ENCODE data around the gene MOV10L1. TPM values are rescaled to one million over a fixed set of nuclear protein-coding genes. Genes with fewer than 3 reads are reported as not detected.

MOV10L1 gene
- total and polyA plus RNA-seq, 2 donors (not counting 3 experiments of a cell fraction or from before 2014, with no cell fraction given) = 27.6 to 37.6 TPM

DNA sequence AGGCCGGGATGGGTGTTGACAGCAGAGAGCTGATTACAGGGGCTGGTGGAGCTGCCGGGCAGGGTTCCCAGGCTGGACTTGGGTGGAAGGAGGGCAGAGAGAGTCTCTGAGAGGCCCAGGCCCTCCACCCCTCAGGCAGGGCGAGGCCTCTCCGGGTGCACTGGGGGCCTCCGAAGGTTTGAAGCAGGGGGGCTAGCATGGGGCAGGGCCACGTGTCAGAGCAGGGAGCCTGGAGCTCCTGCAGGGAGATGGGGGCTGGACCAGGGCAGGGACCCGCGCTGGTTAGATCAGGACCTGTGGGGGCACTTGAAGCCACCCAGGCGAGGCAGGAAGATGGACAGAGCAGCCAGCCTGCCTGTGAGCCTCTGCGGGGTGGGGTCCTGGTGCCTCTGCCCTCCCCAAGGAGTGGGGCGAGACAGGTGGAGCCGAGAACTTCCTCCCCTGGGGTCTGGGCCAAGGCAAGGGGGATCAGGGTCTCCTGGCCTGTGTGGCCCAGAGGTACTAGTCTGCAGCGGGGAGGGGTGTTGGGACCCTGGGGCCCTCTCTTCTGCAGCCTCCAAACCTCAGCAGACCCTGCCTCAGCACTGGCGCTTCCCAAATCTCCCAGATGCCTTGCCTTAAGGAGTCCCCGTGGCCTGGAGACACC, 81.6 kb downstream of the MOV10L1 start:
- POLR2A ChIA-PET = no interaction called here
- CTCF ChIA-PET = interaction anchor here (1.0 to 1.1 kb wide), 2 partner anchors 23 to 241 kb away, joined by 3 to 4 read pairs; no protein-coding TSS in a partner anchor
- dilution Hi-C loops (cut with MboI; ENCODE audit: extremely low pct_ligation_motif_present, low sequenced_read_pairs) (no loop called here), intact Hi-C loops (cut with micrococcal nuclease) (no loop called here)
- TF ChIP-seq, protein P1, sequence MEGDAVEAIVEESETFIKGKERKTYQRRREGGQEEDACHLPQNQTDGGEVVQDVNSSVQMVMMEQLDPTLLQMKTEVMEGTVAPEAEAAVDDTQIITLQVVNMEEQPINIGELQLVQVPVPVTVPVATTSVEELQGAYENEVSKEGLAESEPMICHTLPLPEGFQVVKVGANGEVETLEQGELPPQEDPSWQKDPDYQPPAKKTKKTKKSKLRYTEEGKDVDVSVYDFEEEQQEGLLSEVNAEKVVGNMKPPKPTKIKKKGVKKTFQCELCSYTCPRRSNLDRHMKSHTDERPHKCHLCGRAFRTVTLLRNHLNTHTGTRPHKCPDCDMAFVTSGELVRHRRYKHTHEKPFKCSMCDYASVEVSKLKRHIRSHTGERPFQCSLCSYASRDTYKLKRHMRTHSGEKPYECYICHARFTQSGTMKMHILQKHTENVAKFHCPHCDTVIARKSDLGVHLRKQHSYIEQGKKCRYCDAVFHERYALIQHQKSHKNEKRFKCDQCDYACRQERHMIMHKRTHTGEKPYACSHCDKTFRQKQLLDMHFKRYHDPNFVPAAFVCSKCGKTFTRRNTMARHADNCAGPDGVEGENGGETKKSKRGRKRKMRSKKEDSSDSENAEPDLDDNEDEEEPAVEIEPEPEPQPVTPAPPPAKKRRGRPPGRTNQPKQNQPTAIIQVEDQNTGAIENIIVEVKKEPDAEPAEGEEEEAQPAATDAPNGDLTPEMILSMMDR (IDR thresholded peaks at IDR 0.05; ENCODE audit: extremely low read depth in 1 of 2, insufficient read depth in 1 of 2, low read depth in 1 of 2, low read length in 2 of 2) = no peak
- no peak for TF ChIP-seq POLR2A (IDR thresholded peaks at IDR 0.05; ENCODE audit: low read depth, low read length)
- no peak for TF ChIP-seq POLR2AphosphoS5 (IDR thresholded peaks at IDR 0.05; ENCODE audit: insufficient read depth, low read depth, low read length)
- no peak for TF ChIP-seq GATA2 (IDR thresholded peaks at IDR 0.05; ENCODE audit: insufficient read depth, insufficient read length, low read depth, low read length)
- TF ChIP-seq JUN (IDR thresholded peaks at IDR 0.05; ENCODE audit: borderline replicate concordance, insufficient read depth, insufficient read length, low read depth) = no peak
- TF ChIP-seq MYC (IDR thresholded peaks at IDR 0.05; ENCODE audit: low read depth, low read length) = no peak
- no peak for TF ChIP-seq EZH2 (IDR thresholded peaks at IDR 0.05; ENCODE audit: borderline replicate concordance, low read depth, low read length, severe bottlenecking)
- TF ChIP-seq, protein P2, sequence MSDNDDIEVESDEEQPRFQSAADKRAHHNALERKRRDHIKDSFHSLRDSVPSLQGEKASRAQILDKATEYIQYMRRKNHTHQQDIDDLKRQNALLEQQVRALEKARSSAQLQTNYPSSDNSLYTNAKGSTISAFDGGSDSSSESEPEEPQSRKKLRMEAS (IDR thresholded peaks at IDR 0.05; ENCODE audit: insufficient read depth, insufficient read length) = no peak
- Histone ChIP-seq H3K9me1 (replicated peaks; ENCODE audit: control insufficient read depth, extremely low read depth, insufficient read depth, low read length) (no peaks in the 10 kb centered on the region), H4K20me1 (replicated peaks; ENCODE audit: control insufficient read depth, extremely low read depth, insufficient read depth, low read length) (no peaks in the 10 kb centered on the region), H3K9ac (replicated peaks; ENCODE audit: extremely low read depth, insufficient read depth, low read length) (no peak overlapping the region), H3K79me2 (ENCODE audit: control insufficient read depth, insufficient read depth, low read length) (no peaks in the 10 kb centered on the region), H3K9me3 (replicated peaks; ENCODE audit: control insufficient read depth, insufficient read depth, low read length) (no peaks in the 10 kb centered on the region), H3K4me2 (ENCODE audit: insufficient read depth, low read length) (peak overlapping the region; percentile 76), H3K27ac (ENCODE audit: insufficient read depth, low read depth, low read length) (no peak overlapping the region), H3K4me1 (ENCODE audit: control insufficient read depth, extremely low read depth, insufficient read depth, low read length) (peaks cover 4% of the 10 kb centered on the region), H3K36me3 (ENCODE audit: control insufficient read depth in 2 of 2, extremely low read depth in 1 of 2, insufficient read depth in 2 of 2, low read length in 2 of 2) (no peaks in the 10 kb centered on the region), H2AFZ (ENCODE audit: low read depth, low read length) (no peak overlapping the region), H3K27me3 (ENCODE audit: control insufficient read depth in 2 of 2, insufficient read depth in 2 of 2, low read length in 2 of 2) (no peaks in the 10 kb centered on the region), H3K4me3 (replicated peaks in 1 of 3; ENCODE audit: insufficient read depth in 1 of 3, low read depth in 1 of 3, low read length in 3 of 3) (peak overlapping the region in 1 of 3 experiments; percentile 33)
- DNase-seq (ENCODE audit: low read depth, low spot score) (no peak), FAIRE-seq (no peak)
- no TSS peak for BruUV-seq (replicated peaks)

Measured in endothelial cell of umbilical vein (primary cell).